GM12872 (cell line): ENCODE measurements around the gene CPZ.

ENCODE experiments used
- TF ChIP-seq, protein P1 (sequence below): IDR thresholded peaks from 3 replicates; pipeline ENCODE4 v1.5.1; 2011; ENCODE audit warnings: low read depth, mild to moderate bottlenecking, low read length, moderate library complexity; ENCODE audit not compliant: insufficient read depth

Gene CPZ

DNA sequence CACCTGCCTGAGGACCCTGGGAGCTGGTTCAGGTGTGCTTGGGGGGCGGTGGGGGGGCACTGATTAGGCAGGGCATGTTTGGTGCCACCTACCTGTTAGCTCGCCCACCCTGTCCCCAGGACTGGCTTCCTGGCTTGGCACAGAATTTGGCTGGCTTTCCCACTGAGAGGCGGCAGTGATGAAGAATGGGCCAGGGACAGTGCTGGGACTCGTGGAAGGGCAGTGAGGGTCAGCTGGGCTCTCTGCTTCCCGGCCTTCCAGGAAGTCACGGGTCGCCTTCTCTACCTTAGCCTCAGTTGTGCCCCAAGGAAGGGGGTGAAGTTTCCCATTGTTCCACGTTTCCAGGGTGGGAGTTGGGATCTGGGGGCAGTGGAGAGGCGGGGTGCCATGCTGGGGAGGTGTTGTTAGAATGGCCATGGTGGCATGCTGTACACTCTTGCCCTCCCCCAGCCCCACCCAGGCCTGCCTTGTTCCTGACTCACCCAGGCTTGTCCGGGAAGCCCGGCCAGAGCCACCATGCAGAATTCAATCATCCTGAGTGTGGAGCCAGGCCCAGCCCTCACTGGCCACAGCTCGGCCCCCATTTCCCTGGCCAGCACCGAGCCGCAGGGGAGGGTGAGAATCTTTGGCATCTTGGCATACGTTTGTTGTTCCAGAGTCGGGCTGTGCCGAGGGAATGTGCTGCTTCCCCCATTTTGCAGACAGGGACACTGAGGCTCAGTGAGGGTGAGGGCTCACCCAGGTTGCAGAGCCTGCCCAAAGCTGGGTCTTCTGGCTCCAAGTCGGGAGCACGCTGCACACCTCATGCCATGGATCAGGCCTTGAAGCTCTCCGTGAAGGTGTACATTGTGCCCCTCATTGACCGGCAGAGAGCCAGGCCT lies 34.2 kb upstream of the CPZ start:
- TF ChIP-seq, protein P1, sequence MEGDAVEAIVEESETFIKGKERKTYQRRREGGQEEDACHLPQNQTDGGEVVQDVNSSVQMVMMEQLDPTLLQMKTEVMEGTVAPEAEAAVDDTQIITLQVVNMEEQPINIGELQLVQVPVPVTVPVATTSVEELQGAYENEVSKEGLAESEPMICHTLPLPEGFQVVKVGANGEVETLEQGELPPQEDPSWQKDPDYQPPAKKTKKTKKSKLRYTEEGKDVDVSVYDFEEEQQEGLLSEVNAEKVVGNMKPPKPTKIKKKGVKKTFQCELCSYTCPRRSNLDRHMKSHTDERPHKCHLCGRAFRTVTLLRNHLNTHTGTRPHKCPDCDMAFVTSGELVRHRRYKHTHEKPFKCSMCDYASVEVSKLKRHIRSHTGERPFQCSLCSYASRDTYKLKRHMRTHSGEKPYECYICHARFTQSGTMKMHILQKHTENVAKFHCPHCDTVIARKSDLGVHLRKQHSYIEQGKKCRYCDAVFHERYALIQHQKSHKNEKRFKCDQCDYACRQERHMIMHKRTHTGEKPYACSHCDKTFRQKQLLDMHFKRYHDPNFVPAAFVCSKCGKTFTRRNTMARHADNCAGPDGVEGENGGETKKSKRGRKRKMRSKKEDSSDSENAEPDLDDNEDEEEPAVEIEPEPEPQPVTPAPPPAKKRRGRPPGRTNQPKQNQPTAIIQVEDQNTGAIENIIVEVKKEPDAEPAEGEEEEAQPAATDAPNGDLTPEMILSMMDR, result no peak

DNA sequence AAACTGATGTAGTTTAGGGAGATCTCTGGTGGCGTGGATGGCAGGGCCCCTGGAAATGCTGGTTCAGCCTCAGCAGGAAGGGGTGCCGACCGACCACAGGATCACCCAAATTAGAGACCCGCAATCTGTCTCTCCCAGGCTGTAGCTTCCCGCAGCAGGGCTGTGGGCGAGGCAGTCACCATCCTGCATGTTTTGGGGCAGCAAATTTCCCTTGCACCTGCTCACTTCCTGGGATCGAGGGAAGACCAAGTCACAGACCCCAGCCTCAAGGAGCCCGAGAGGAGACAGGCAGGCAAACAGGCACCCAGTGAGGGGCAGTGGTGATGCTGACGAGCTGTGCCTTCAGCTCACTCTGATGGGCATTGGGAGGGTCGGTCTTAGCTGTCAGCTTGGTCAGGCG lies 33.6 kb upstream of the CPZ start:
- TF ChIP-seq, protein P1, result no peak

DNA sequence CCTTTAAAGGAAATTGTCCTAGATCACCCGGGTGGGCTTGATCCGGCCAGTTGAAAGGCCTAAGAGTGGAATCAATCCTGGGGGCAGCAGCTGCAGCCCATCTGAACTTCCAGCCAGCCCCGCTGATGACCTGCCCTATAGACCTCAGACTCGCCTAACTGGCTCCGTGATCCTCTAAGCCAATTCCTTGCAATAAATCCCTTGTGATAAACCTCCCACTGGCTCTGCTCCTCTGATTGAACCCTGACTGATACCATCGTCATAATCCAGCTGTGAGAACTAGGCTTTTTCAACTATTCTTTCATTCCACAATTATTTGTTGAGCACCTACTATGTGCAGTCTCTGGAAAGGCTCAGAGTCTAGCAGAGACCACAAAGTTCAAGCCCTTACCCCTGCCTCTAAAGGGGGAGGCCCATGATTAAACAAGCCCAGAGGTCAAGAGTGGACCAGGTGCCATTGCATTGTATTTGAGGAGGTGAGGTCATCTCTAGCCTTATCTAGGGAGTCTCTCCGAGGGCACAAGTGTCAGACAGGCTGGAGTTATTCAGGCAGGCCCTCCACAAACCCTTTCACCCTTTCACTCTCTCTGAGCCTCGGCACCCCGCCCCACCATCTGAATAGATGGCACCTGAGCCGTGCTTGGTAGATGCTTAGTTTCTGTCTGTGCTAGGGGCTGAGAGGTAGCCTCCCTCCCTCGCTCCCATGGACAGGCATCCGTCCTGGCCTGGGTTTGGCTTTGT lies 32.9 kb upstream of the CPZ start:
- TF ChIP-seq, protein P1, result no peak

DNA sequence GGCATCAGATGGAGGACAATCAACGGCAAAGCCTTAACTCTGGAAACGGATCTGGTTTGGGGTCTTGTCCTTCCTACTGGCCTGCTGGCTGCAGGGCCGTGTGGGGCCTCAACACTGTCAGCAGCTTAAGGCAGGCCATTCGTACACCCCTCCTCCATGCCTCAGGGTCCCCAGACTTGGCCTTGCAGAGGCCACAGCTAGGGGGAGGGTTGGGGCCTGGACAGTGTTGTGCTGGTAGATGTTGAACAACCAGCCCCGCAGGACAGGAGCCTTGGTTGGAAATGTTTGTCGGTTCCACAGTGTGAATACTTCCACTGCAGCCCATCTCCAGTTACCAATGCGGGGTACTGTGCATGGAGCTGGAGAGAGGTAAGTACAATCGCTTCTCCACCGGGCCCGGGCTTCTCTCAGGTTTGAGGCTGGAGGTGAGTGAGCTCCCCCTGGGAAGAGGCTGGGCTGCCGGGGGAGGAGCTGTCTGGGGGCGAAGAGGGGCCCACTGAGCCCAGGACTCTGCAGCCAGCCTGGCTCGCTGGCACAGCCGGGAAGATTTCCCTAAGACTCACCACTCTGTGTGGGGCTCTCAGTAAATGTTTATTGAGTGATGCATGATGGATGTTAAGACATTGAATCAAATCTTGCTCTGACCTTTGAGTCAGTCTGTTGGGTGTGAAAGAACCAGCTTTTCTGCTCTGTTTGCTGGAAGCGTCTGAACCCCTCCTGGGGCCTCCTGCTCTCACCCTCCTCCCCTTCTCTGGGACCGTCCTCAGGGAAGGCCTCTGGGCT lies 32.1 kb upstream of the CPZ start:
- TF ChIP-seq, protein P1, result no peak

DNA sequence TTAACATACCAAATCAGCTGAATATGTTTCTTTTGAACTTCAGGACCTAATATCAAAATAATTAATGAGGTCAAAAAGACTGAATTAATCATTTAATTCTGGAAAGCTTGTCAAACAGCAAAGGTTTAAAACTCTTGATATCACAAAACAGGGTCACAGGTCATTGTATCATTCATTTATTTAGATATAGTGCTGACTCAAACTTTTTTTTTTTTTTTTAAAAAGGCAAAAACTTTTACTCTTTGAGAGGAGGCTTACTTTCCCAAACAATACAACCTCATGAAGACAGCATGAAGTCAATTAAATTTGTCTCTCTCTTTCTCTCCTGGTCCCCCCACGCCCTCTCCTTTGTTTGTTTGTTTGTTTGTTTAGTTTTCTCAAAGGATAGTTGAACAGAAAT lies 28.0 kb upstream of the CPZ start:
- TF ChIP-seq, protein P1, result no peak

DNA sequence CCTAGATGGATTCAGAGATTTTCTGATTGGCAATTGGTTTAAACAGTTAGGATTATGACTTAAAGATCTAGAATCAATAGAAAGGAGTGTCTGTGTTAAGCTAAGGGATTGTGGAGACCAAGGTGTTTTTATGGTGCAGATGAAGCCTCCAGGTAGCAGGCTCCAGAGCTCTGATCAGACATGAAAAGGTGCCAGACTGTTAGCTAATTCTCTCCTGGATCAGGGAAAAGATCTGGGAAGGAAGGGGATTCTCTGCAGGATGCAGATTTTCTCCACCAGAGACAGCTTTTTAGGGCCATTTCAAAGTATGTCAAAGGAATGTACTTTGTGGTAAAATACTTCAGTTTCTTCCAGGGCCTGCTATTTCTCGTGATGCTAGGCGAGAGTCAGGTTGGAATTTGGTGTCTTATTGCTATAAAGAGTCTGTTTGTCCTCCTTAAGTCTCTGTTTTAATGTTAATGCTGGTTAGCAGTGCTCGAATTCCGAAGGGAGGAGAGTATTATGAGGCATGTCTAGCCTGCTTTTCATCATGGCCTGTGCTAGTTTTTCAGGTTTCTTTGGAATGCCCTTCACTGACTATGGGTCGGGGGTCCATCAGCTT lies 24.4 kb upstream of the CPZ start:
- TF ChIP-seq, protein P1, result no peak
